ENCODE data around the gene OAS3. TPM values are rescaled to one million over a fixed set of nuclear protein-coding genes. Genes with fewer than 3 reads are reported as not detected.

OAS3 gene
- total and polyA plus RNA-seq, 10 of the 15 experiments (the other 5 are each of a cell fraction or from before 2014, with no cell fraction given): 5.1 to 107 (median 18.0) TPM

- Histone ChIP-seq H3K9ac (ENCODE audit: control insufficient read depth, insufficient read depth, low read length) (no peak overlapping the region), H3K4me2 (ENCODE audit: control insufficient read depth, insufficient read depth) (no peak overlapping the region; the same call in 1 of the 2 replicates), H3K79me2 (ENCODE audit: control insufficient read depth, insufficient read depth, low read length) (peaks cover 35% of the 10 kb centered on the region), H4K20me1 (ENCODE audit: control insufficient read depth, insufficient read depth) (no peaks in the 10 kb centered on the region), H3K4me1 (ENCODE audit: control insufficient read depth, insufficient read depth, low read length) (peaks cover 19% of the 10 kb centered on the region), H3K4me3 (no peak overlapping the region), H3K9me3 (replicated peaks; ENCODE audit: control insufficient read depth, insufficient read depth, low read length) (peaks cover 3% of the 10 kb centered on the region), H3K36me3 (ENCODE audit: control insufficient read depth in 2 of 2, insufficient read depth in 2 of 2, low read length in 1 of 2) (peaks cover 0 to 22% of the 10 kb centered on the region in 2 experiments; a peak in 1 of 4 replicates), H3K27ac (ENCODE audit: control insufficient read depth, insufficient read depth) (no peak overlapping the region; the same call in 1 of the 2 replicates), H2AFZ (ENCODE audit: control insufficient read depth, low read depth, low read length) (no peak overlapping the region; the same call in 1 of the 2 replicates), H3K27me3 (replicated peaks in 1 of 2; ENCODE audit: control insufficient read depth in 2 of 2, insufficient read depth in 2 of 2, low read length in 1 of 2) (no peaks in the 10 kb centered on the region)
- BruUV-seq (replicated peaks): no TSS peak
- RAD21 ChIA-PET (ENCODE audit: unreplicated experiment): interaction anchor here (1.3 to 5.5 kb wide), 6 partner anchors 19 to 127 kb away, joined by 3 to 47 read pairs (median 15); partner anchors contain the start of gene OAS2
- 95% methylated on average over 4 of the region's 4 CpGs for WGBS (ENCODE audit: insufficient coverage, insufficient replicate concordance, low lambda C conversion rate, missing lambda C conversion rate)
- SMC1A ChIA-PET (ENCODE audit: uncharacterized antibody, unreplicated experiment): interaction anchor here (1.0 to 8.0 kb wide), 8 partner anchors 11 to 87 kb away, joined by 3 to 99 read pairs (median 20); partner anchors contain the start of genes OAS2 and OAS3
- no peak for TF ChIP-seq NR2C2 (IDR thresholded peaks at IDR 0.05; ENCODE audit: borderline replicate concordance, control insufficient read depth, insufficient read length, low read depth)
- TF ChIP-seq ZZZ3 (IDR thresholded peaks at IDR 0.05; ENCODE audit: control insufficient read depth, insufficient read length, low read depth): no peak
- no peak for TF ChIP-seq BHLHE40 (IDR thresholded peaks at IDR 0.05; ENCODE audit: borderline replicate concordance in 1 of 2, low read depth in 2 of 2, low read length in 1 of 2)
- TF ChIP-seq REST (IDR thresholded peaks at IDR 0.05; ENCODE audit: low read depth, low read length): no peak
- FAIRE-seq (no peak), DNase-seq (ENCODE audit: low read depth, low spot score) (no peak), ATAC-seq (no peak)
- POLR2A ChIA-PET: interaction anchor here (0.6 to 5.4 kb wide), 7 partner anchors 19 to 190 kb away, joined by 3 to 69 read pairs (median 7); partner anchors contain the start of gene OAS2
- in situ Hi-C loops (cut with MboI): no loop called here
- CTCF ChIA-PET: interaction anchor here (0.7 to 4.7 kb wide), 9 partner anchors 11 to 187 kb away, joined by 3 to 31 read pairs (median 4); no protein-coding TSS in a partner anchor
- intact Hi-C loops (cut with micrococcal nuclease; ENCODE audit: unreplicated experiment): loop anchor here (2.0 kb wide), 1 partner anchor 21 kb away; no protein-coding TSS in a partner anchor
These were observed 32.7 kb upstream of the OAS3 start for GRCh38 chr12:112905451-112906089.
